H9 (cell line): ENCODE results near the gene FBRSL1. TPM values are rescaled to one million over a fixed set of nuclear protein-coding genes. Genes with fewer than 3 reads are reported as not detected.
A peak's percentile ranks its signal among the peaks of the same experiment; 100 is the strongest.

Experiments
- DNase-seq: peaks from one replicate; pipeline ENCODE4 v3.0.0-alpha.2; 2017
- H2AFZ ChIP-seq: one replicate; pipeline ENCODE4 v1.6.1; 2013; ENCODE audit warnings: mild to moderate bottlenecking, low read length, control low read depth, moderate library complexity
- H2AK5ac ChIP-seq: 2 replicates; pipeline ENCODE4 v1.6.1; 2013; ENCODE audit warnings: low read length, control low read depth, mixed read lengths; ENCODE audit not compliant: insufficient read length
- H2BK120ac ChIP-seq: one replicate; pipeline ENCODE4 v1.6.1; 2013; ENCODE audit warnings: low read depth, mild to moderate bottlenecking, low read length, control low read depth, inconsistent platforms; ENCODE audit not compliant: poor library complexity, severe bottlenecking
- H2BK12ac ChIP-seq: 2 replicates; pipeline ENCODE4 v1.6.1; 2013; ENCODE audit warnings: low read length, control low read depth, mixed read lengths, low read depth; ENCODE audit not compliant: insufficient read length
- H2BK15ac ChIP-seq: 2 replicates; pipeline ENCODE4 v1.6.1; 2013; ENCODE audit warnings: low read depth, low read length, control low read depth
- H2BK20ac ChIP-seq: one replicate; pipeline ENCODE4 v1.6.1; 2013; ENCODE audit warnings: low read depth, mild to moderate bottlenecking, low read length, control low read depth, inconsistent platforms; ENCODE audit not compliant: poor library complexity, severe bottlenecking
- H2BK5ac ChIP-seq: 2 replicates; pipeline ENCODE4 v1.6.1; 2013; ENCODE audit warnings: low read length, control low read depth, mixed read lengths; ENCODE audit not compliant: insufficient read length
- H3K14ac ChIP-seq: 2 replicates; pipeline ENCODE4 v1.6.1; 2013; ENCODE audit warnings: low read length, control low read depth; ENCODE audit not compliant: insufficient read depth
- H3K18ac ChIP-seq: 2 replicates; pipeline ENCODE4 v1.6.1; 2013; ENCODE audit warnings: low read depth, mild to moderate bottlenecking, mixed read lengths, low read length, control low read depth; ENCODE audit not compliant: insufficient read length
- H3K23ac ChIP-seq: 2 replicates; pipeline ENCODE4 v1.6.1; 2013; ENCODE audit warnings: low read length, control low read depth, mixed read lengths, low read depth; ENCODE audit not compliant: insufficient read length
- H3K23me2 ChIP-seq: 2 replicates; pipeline ENCODE4 v1.6.1; 2013; ENCODE audit warnings: low read depth, mild to moderate bottlenecking, mixed read lengths, low read length, control low read depth; ENCODE audit not compliant: insufficient read length, poor library complexity, severe bottlenecking
- H3K27ac ChIP-seq: 2 replicates; pipeline ENCODE4 v1.5.1; 2013; ENCODE audit warnings: low read length, control low read depth, mixed read lengths, low read depth; ENCODE audit not compliant: insufficient read length
- H3K27me3 ChIP-seq: 2 replicates; pipeline ENCODE4 v1.6.1; 2013; ENCODE audit warnings: low read length, control low read depth, inconsistent platforms; ENCODE audit not compliant: insufficient read depth
- H3K4ac ChIP-seq: 2 replicates; pipeline ENCODE4 v1.6.1; 2013; ENCODE audit warnings: low read depth, mild to moderate bottlenecking, control low read depth, inconsistent platforms, low read length, moderate library complexity
- H3K4me1 ChIP-seq: 2 replicates; pipeline ENCODE4 v1.6.1; 2013; ENCODE audit warnings: low read length, control low read depth, inconsistent platforms; ENCODE audit not compliant: insufficient read depth
- H3K4me2 ChIP-seq: 2 replicates; pipeline ENCODE4 v1.6.1; 2013; ENCODE audit warnings: low read length, control low read depth, mixed read lengths; ENCODE audit not compliant: insufficient read length, insufficient read depth
- H3K56ac ChIP-seq: 2 replicates; pipeline ENCODE4 v1.6.1; 2013; ENCODE audit warnings: low read depth, mild to moderate bottlenecking, mixed read lengths, low read length, control low read depth; ENCODE audit not compliant: insufficient read length
- H3K79me1 ChIP-seq: 2 replicates; pipeline ENCODE4 v1.6.1; 2013; ENCODE audit warnings: low read depth, mild to moderate bottlenecking, moderate library complexity, low read length, control low read depth, inconsistent platforms; ENCODE audit not compliant: insufficient read depth, poor library complexity, severe bottlenecking
- H3K79me2 ChIP-seq: 2 replicates; pipeline ENCODE4 v1.6.1; 2013; ENCODE audit warnings: low read length, control low read depth, inconsistent platforms; ENCODE audit not compliant: insufficient read depth
- H3K9ac ChIP-seq: 2 replicates; pipeline ENCODE4 v1.6.1; 2013; ENCODE audit warnings: low read length, control low read depth, mixed read lengths; ENCODE audit not compliant: insufficient read length; ENCODE audit errors: extremely low read depth
- H3K9me3 ChIP-seq: one replicate; pipeline ENCODE4 v1.6.1; 2013; ENCODE audit warnings: low read depth, low read length, inconsistent platforms; ENCODE audit not compliant: control insufficient read depth
- H3T11ph ChIP-seq: one replicate; pipeline ENCODE4 v1.6.1; 2013; ENCODE audit warnings: mild to moderate bottlenecking, low read length, control low read depth, inconsistent platforms
- H4K20me1 ChIP-seq: one replicate; pipeline ENCODE4 v1.6.1; 2013; ENCODE audit not compliant: control insufficient read depth, insufficient read length, insufficient read depth
- H4K5ac ChIP-seq: 2 replicates; pipeline ENCODE4 v1.6.1; 2013; ENCODE audit warnings: low read depth, mild to moderate bottlenecking, mixed read lengths, low read length, control low read depth; ENCODE audit not compliant: insufficient read length
- H4K8ac ChIP-seq: replicated peaks from 2 replicates; pipeline ENCODE4 v1.6.1; 2013; ENCODE audit warnings: low read length, control low read depth, mixed read lengths, low read depth; ENCODE audit not compliant: insufficient read length
- H4K91ac ChIP-seq: 2 replicates; pipeline ENCODE4 v1.6.1; 2013; ENCODE audit warnings: low read depth, mild to moderate bottlenecking, moderate library complexity, mixed read lengths, low read length, control low read depth; ENCODE audit not compliant: insufficient read length
- H3K27ac Mint-ChIP-seq, 3 experiments: 2 replicates in 2 of 3; 3 replicates in 1 of 3; pipeline ENCODE4 v1.8.0; 2020 to 2021; ENCODE audit warnings: mixed read lengths in 3 of 3, mild to moderate bottlenecking in 1 of 3, moderate library complexity in 1 of 3
- H3K27me3 Mint-ChIP-seq: 2 replicates; pipeline ENCODE4 v1.8.0; 2021; ENCODE audit warnings: low read depth, mild to moderate bottlenecking, moderate library complexity, mixed read lengths
- H3K36me3 Mint-ChIP-seq, 3 experiments: 2 replicates in 2 of 3; 3 replicates in 1 of 3; pipeline ENCODE4 v1.8.0; 2020 to 2021; ENCODE audit warnings: low read depth in 3 of 3, mixed read lengths in 3 of 3; ENCODE audit not compliant: insufficient read depth in 1 of 3
- H3K4me1 Mint-ChIP-seq, 2 experiments: 2 replicates each; pipeline ENCODE4 v1.8.0; 2020; ENCODE audit warnings: mixed read lengths in 2 of 2
- H3K4me3 Mint-ChIP-seq, 2 experiments: 2 replicates in 1 of 2; 3 replicates in 1 of 2; pipeline ENCODE4 v1.8.0; 2020 to 2021; ENCODE audit warnings: mild to moderate bottlenecking in 2 of 2, mixed read lengths in 2 of 2, moderate library complexity in 1 of 2
- H3K9me3 Mint-ChIP-seq, 2 experiments: 2 replicates in 1 of 2; 3 replicates in 1 of 2; pipeline ENCODE4 v1.8.0; 2020; ENCODE audit warnings: mild to moderate bottlenecking in 2 of 2, mixed read lengths in 2 of 2, moderate library complexity in 1 of 2
- CTCF ChIP-seq: fragments of 200-600 bp; sonication (generic); conservative IDR thresholded peaks from 3 replicates; pipeline ENCODE4 v1.8.0; 2021; ENCODE audit warnings: antibody characterized with exemption, mild to moderate bottlenecking
- WGBS: extraction: QIAGEN DNeasy Blood & Tissue Kit; methylation state at CpG from one replicate; pipeline ENCODE4 v1.1.7; 2013; ENCODE audit warnings: missing lambda C conversion rate, low lambda C conversion rate, mixed read lengths; ENCODE audit not compliant: insufficient read length; ENCODE audit errors: extremely low coverage; 5-methylcytosine and 5-hydroxymethylcytosine counted together
- total RNA-seq: library from RNA; stranded (reverse); gene quantifications from 2 replicates; pipeline ENCODE4 v1.2.1, GENCODE V29; 2021

Gene FBRSL1
- total RNA-seq, 1 experiment from 2014 or later, result 90.8 TPM

- Histone ChIP-seq H3K23me2 (no peaks in the 10 kb centered on the region), H3K4me2 (no peak overlapping the region), H2BK5ac (no peak overlapping the region), H3K27ac (no peak overlapping the region), H2BK15ac (no peak overlapping the region), H3K18ac (no peak overlapping the region), H2AK5ac (no peak overlapping the region), H2BK120ac (no peak overlapping the region), H4K91ac (no peak overlapping the region), H3K9ac (no peak overlapping the region), H4K20me1 (no peaks in the 10 kb centered on the region), H2BK20ac (no peak overlapping the region), H3T11ph (no peak overlapping the region), H2AFZ (no peak overlapping the region), H3K4me1 (no peaks in the 10 kb centered on the region), H4K8ac (peak overlapping the region; percentile 0), H2BK12ac (no peak overlapping the region), H3K23ac (peak overlapping the region; percentile 8), H3K27me3 (peaks cover 29% of the 10 kb centered on the region; the same call in 1 of the 2 replicates), H4K5ac (peak overlapping the region; percentile 5), H3K9me3 (no peaks in the 10 kb centered on the region), H3K79me2 (no peaks in the 10 kb centered on the region), H3K14ac (no peak overlapping the region), H3K4ac (no peak overlapping the region), H3K79me1 (no peaks in the 10 kb centered on the region), H3K56ac (peak overlapping the region; percentile 1)
- peak overlapping the region in 1 of 2 experiments; percentile 13; a peak in 1 of 5 replicates for H3K4me3 Mint-ChIP-seq
- peaks cover 60% of the 10 kb centered on the region for H3K27me3 Mint-ChIP-seq
- no peak for TF ChIP-seq CTCF
- DNase-seq, result no peak
- H3K27ac Mint-ChIP-seq, result peak overlapping the region in 2 of 3 experiments; percentile 40 to 46; a peak in 3 of 7 replicates
- peaks cover 0 to 8% (median 8%) of the 10 kb centered on the region in 3 experiments; a peak in 6 of 7 replicates for H3K36me3 Mint-ChIP-seq
- peaks cover 11 to 16% of the 10 kb centered on the region in 2 experiments; a peak in 4 of 5 replicates for H3K9me3 Mint-ChIP-seq
- no CpG with 5 or more reads among the region's 15 CpGs for WGBS
- H3K4me1 Mint-ChIP-seq, result peaks cover 0 to 10% of the 10 kb centered on the region in 2 experiments; a peak in 2 of 4 replicates
Observed at GRCh38 chr12:132455565-132455964, 34.4 kb upstream of the FBRSL1 start.
